ENCODE data around the gene CDA.
A peak's percentile ranks its signal among the peaks of the same experiment; 100 is the strongest.

CDA gene

DNA sequence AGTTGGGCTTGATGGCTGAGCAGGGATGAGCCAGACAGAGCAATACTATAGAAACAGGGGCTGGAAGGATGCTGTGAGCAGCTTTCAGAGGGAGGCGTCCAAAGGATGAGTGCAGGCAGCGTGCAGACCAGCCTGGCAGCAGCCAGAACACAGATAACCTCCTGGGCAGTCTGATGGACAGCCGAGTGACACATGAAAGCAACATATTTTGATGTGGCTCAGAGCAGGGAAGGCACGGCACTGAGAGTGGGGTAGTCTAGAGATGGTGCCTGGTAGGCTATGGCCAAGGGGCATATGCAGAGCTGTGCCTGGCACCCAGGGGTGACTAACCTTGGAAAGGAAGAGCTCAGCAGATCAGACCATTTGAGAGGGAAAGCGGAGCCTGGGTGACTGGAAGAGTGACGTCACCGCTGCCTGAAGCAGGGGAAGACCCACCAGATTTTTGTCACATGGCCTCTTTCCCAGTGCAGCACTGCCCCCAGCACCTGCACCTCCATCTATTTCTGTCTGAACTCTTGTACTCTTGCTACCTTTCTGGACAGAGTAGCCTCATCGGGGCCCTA is 48.0 kb downstream of the CDA start (continued):
- TF ChIP-seq ZNF600 (tag by site-specific recombination; IDR thresholded peaks at IDR 0.05) = peak; percentile 81; the same call in 1 of the 2 replicates

DNA sequence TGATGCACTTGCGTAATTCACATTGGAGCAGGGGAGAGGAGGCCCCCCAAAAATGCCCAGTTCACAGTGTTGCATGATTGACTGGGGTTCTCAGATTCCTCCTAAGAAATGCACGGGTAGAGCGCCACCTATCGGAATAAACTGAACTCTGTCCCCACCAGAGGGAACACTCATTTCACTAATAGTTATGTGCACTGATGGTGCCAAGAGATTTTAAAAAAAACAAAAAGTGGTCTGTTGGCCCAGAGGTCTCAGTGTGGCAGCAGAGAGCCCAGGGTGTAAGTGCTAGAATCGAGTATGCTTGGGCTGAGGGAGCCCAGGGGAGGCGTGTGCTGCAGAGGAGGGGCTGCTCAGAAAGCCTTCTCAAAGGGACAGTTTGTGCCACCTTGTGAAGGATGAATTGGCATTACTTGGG is 51.3 kb downstream of the CDA start:
- H3K36me3 ChIP-seq (ENCODE audit: control insufficient read depth in 2 of 2, insufficient read depth in 1 of 2, low read length in 2 of 2) = peaks cover 5 to 87% of the 10 kb centered on the region in 2 experiments
- CTCF ChIA-PET = interaction anchor here (0.6 to 6.1 kb wide), 8 partner anchors 10 to 125 kb away, joined by 3 to 60 read pairs (median 4); no protein-coding TSS in a partner anchor
- TF ChIP-seq ZNF660 (tag by site-specific recombination; IDR thresholded peaks at IDR 0.05) = 0 out of 2 replicates have a peak, but pooled peaks have one; percentile 16
- TF ChIP-seq, protein P1, sequence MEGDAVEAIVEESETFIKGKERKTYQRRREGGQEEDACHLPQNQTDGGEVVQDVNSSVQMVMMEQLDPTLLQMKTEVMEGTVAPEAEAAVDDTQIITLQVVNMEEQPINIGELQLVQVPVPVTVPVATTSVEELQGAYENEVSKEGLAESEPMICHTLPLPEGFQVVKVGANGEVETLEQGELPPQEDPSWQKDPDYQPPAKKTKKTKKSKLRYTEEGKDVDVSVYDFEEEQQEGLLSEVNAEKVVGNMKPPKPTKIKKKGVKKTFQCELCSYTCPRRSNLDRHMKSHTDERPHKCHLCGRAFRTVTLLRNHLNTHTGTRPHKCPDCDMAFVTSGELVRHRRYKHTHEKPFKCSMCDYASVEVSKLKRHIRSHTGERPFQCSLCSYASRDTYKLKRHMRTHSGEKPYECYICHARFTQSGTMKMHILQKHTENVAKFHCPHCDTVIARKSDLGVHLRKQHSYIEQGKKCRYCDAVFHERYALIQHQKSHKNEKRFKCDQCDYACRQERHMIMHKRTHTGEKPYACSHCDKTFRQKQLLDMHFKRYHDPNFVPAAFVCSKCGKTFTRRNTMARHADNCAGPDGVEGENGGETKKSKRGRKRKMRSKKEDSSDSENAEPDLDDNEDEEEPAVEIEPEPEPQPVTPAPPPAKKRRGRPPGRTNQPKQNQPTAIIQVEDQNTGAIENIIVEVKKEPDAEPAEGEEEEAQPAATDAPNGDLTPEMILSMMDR (tag by site-specific recombination; IDR thresholded peaks at IDR 0.05) = peak; percentile 70
- TF ChIP-seq KLF7 (tag by site-specific recombination; IDR thresholded peaks at IDR 0.05; ENCODE audit: borderline replicate concordance) = no peak
- peak; percentile 72 for TF ChIP-seq ZNF654 (tag by site-specific recombination; IDR thresholded peaks at IDR 0.05; ENCODE audit: low read depth)

DNA sequence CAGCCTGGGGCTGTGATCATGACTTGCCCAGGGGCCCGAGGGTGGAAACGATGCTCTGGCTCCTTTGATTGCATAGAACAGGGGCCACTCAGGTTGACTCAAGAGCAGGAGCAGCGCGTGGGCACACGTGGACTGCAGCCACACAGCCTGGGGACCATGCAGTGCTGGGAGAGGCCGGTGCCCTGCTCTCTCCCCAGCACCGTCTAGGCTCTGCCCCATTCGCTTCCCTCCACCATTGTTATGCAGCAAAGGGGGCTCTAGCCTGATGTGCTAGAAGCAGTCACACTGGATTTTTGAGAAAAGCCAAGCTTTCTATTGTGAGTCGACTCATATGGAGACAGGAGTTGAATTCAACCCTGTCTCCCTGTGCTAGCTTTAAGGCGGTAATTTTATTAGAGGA is 53.1 kb downstream of the CDA start:
- TF ChIP-seq ZNF157 (tag by site-specific recombination; IDR thresholded peaks at IDR 0.05) (no peak), HOXC10 (CRISPR knock-in tag; IDR thresholded peaks at IDR 0.05) (no peak), MZF1 (tag by site-specific recombination; IDR thresholded peaks at IDR 0.05; ENCODE audit: borderline replicate concordance) (no peak), BCL11B (tag by site-specific recombination; IDR thresholded peaks at IDR 0.05; ENCODE audit: low read depth) (no peak), ZNF544 (tag by site-specific recombination; IDR thresholded peaks at IDR 0.05) (no peak), ZNF596 (tag by site-specific recombination; IDR thresholded peaks at IDR 0.05) (no peak), ZNF311 (tag by site-specific recombination; IDR thresholded peaks at IDR 0.05; ENCODE audit: borderline replicate concordance) (no peak), ZNF785 (tag by site-specific recombination; IDR thresholded peaks at IDR 0.05) (no peak), ZNF626 (tag by site-specific recombination; IDR thresholded peaks at IDR 0.05) (no peak), ZNF404 (tag by site-specific recombination; IDR thresholded peaks at IDR 0.05) (no peak), TRIM28 (IDR thresholded peaks at IDR 0.05; ENCODE audit: borderline replicate concordance, low read length) (no peak), ZNF221 (tag by site-specific recombination; IDR thresholded peaks at IDR 0.05; ENCODE audit: borderline replicate concordance) (no peak), ZNF366 (tag by site-specific recombination; conservative IDR thresholded peaks at IDR 0.05) (no peak), ZNF302 (tag by site-specific recombination; IDR thresholded peaks at IDR 0.05; ENCODE audit: low read depth) (no peak), ZBTB7A (tag by site-specific recombination; IDR thresholded peaks at IDR 0.05; ENCODE audit: low read depth) (no peak), KLF16 (tag by site-specific recombination; IDR thresholded peaks at IDR 0.05) (no peak)
- TF ChIP-seq, protein P2, sequence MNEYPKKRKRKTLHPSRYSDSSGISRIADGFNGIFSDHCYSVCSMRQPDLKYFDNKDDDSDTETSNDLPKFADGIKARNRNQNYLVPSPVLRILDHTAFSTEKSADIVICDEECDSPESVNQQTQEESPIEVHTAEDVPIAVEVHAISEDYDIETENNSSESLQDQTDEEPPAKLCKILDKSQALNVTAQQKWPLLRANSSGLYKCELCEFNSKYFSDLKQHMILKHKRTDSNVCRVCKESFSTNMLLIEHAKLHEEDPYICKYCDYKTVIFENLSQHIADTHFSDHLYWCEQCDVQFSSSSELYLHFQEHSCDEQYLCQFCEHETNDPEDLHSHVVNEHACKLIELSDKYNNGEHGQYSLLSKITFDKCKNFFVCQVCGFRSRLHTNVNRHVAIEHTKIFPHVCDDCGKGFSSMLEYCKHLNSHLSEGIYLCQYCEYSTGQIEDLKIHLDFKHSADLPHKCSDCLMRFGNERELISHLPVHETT (tag by site-specific recombination; IDR thresholded peaks at IDR 0.05) = no peak
- TF ChIP-seq, protein P3, sequence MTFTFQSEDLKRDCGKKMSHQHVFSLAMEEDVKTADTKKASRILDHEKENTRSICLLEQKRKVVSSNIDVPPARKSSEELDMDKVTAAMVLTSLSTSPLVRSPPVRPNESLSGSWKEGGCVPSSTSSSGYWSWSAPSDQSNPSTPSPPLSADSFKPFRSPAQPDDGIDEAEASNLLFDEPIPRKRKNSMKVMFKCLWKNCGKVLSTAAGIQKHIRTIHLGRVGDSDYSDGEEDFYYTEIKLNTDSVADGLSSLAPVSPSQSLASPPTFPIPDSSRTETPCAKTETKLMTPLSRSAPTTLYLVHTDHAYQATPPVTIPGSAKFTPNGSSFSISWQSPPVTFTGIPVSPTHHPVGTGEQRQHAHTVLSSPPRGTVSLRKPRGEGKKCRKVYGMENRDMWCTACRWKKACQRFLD (tag by site-specific recombination; IDR thresholded peaks at IDR 0.05) = no peak
- TF ChIP-seq, protein P4, sequence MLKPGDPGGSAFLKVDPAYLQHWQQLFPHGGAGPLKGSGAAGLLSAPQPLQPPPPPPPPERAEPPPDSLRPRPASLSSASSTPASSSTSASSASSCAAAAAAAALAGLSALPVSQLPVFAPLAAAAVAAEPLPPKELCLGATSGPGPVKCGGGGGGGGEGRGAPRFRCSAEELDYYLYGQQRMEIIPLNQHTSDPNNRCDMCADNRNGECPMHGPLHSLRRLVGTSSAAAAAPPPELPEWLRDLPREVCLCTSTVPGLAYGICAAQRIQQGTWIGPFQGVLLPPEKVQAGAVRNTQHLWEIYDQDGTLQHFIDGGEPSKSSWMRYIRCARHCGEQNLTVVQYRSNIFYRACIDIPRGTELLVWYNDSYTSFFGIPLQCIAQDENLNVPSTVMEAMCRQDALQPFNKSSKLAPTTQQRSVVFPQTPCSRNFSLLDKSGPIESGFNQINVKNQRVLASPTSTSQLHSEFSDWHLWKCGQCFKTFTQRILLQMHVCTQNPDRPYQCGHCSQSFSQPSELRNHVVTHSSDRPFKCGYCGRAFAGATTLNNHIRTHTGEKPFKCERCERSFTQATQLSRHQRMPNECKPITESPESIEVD (tag by site-specific recombination; IDR thresholded peaks at IDR 0.05) = no peak
- TF ChIP-seq, protein P5, sequence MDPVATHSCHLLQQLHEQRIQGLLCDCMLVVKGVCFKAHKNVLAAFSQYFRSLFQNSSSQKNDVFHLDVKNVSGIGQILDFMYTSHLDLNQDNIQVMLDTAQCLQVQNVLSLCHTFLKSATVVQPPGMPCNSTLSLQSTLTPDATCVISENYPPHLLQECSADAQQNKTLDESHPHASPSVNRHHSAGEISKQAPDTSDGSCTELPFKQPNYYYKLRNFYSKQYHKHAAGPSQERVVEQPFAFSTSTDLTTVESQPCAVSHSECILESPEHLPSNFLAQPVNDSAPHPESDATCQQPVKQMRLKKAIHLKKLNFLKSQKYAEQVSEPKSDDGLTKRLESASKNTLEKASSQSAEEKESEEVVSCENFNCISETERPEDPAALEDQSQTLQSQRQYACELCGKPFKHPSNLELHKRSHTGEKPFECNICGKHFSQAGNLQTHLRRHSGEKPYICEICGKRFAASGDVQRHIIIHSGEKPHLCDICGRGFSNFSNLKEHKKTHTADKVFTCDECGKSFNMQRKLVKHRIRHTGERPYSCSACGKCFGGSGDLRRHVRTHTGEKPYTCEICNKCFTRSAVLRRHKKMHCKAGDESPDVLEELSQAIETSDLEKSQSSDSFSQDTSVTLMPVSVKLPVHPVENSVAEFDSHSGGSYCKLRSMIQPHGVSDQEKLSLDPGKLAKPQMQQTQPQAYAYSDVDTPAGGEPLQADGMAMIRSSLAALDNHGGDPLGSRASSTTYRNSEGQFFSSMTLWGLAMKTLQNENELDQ (tag by site-specific recombination; IDR thresholded peaks at IDR 0.05; ENCODE audit: low read depth) = no peak
- ChIA-PET POLR2A (no interaction called here), CTCF (interaction anchor here (0.6 to 6.1 kb wide), 8 partner anchors 9 to 446 kb away, joined by 3 to 60 read pairs (median 4); partner anchors contain the start of gene PINK1)
- Histone ChIP-seq H3K36me3 (ENCODE audit: control insufficient read depth in 2 of 2, insufficient read depth in 1 of 2, low read length in 2 of 2) (peaks cover 5 to 90% of the 10 kb centered on the region in 2 experiments), H3K27ac (ENCODE audit: extremely low read depth, low read depth, low read length) (no peak overlapping the region), H3K4me1 (ENCODE audit: control insufficient read depth, insufficient read depth, low read length) (no peaks in the 10 kb centered on the region), H3K9me3 (ENCODE audit: control insufficient read depth, insufficient read depth, low read depth, low read length) (no peaks in the 10 kb centered on the region), H3K4me3 (ENCODE audit: low read depth, low read length) (no peak overlapping the region)

More for the DNA sequence above, 51.3 kb downstream of the CDA start:
- Histone ChIP-seq H3K4me3 (ENCODE audit: low read depth, low read length) (no peak overlapping the region), H3K9me3 (ENCODE audit: control insufficient read depth, insufficient read depth, low read depth, low read length) (no peaks in the 10 kb centered on the region), H3K27ac (ENCODE audit: extremely low read depth, low read depth, low read length) (no peak overlapping the region), H3K4me1 (ENCODE audit: control insufficient read depth, insufficient read depth, low read length) (no peaks in the 10 kb centered on the region)
- POLR2A ChIA-PET = interaction anchor here (0.5 kb wide), 1 partner anchor 10 kb away, joined by 7 read pairs; no protein-coding TSS in a partner anchor

Data from HEK293 (cell line).